Smooth muscle cell (in vitro differentiated cells): ENCODE measurements around the gene EGFLAM. TPM values are rescaled to one million over a fixed set of nuclear protein-coding genes. Genes with fewer than 3 reads are reported as not detected.

Source experiments
- DNase-seq: peaks from one replicate; lab custom pipeline; 2025; ENCODE audit not compliant: unreplicated experiment; lab: John Stamatoyannopoulos, UW
- H2AFZ ChIP-seq: fragments of 200-600 bp; sonication (generic); 2 replicates; pipeline ENCODE4 v1.6.0; 2016; ENCODE audit warnings: antibody characterized with exemption, low read depth, mild to moderate bottlenecking
- H3F3A ChIP-seq: fragments of 200-600 bp; sonication (generic); 2 replicates; pipeline ENCODE4 v1.6.0; 2017; ENCODE audit warnings: antibody characterized with exemption, low read depth
- H3K27ac ChIP-seq: fragments of 200-600 bp; sonication (generic); 2 replicates; pipeline ENCODE4 v1.5.1; 2016; ENCODE audit warnings: low read depth, mild to moderate bottlenecking
- H3K27me3 ChIP-seq: fragments of 200-600 bp; sonication (generic); 2 replicates; pipeline ENCODE4 v1.6.1; 2016; ENCODE audit warnings: low read depth, mild to moderate bottlenecking
- H3K36me3 ChIP-seq: fragments of 200-600 bp; sonication (generic); 2 replicates; pipeline ENCODE4 v1.5.1; 2016; ENCODE audit warnings: low read depth
- H3K4me1 ChIP-seq: fragments of 200-600 bp; sonication (generic); 2 replicates; pipeline ENCODE4 v1.5.1; 2016; ENCODE audit warnings: low read depth
- H3K4me2 ChIP-seq: fragments of 200-600 bp; sonication (generic); 2 replicates; pipeline ENCODE4 v1.6.0; 2016; ENCODE audit warnings: mild to moderate bottlenecking
- H3K4me3 ChIP-seq: fragments of 200-600 bp; sonication (generic); 2 replicates; pipeline ENCODE4 v1.5.1; 2016; ENCODE audit warnings: mild to moderate bottlenecking
- H3K79me2 ChIP-seq: fragments of 200-600 bp; sonication (generic); 2 replicates; pipeline ENCODE4 v1.6.0; 2016; ENCODE audit warnings: low read depth, mild to moderate bottlenecking
- H3K9ac ChIP-seq: fragments of 200-600 bp; sonication (generic); 2 replicates; pipeline ENCODE4 v1.6.0; 2016; ENCODE audit warnings: low read depth
- H3K9me3 ChIP-seq: fragments of 200-600 bp; sonication (generic); replicated peaks from 2 replicates; pipeline ENCODE4 v1.5.1; 2016; ENCODE audit warnings: low read depth
- H4K20me1 ChIP-seq: fragments of 200-600 bp; sonication (generic); 2 replicates; pipeline ENCODE4 v1.6.0; 2016; ENCODE audit warnings: low read depth
- WGBS: methylation state at CpG from one replicate; pipeline ENCODE4 v1.1.7; 2016; ENCODE audit warnings: low lambda C conversion rate; 5-methylcytosine and 5-hydroxymethylcytosine counted together
- polyA plus RNA-seq: library from polyadenylated mRNA; unstranded; fragments of >200 nt; fragmentation: Nextera tagmentation; extraction: Ambion mirVana; gene quantifications from 2 replicates; pipeline ENCODE4 v1.2.1, GENCODE V29; 2016
- total RNA-seq: library from RNA; depleted of rRNA; stranded (reverse); fragments of >200 nt; gene quantifications from 2 replicates; pipeline ENCODE4 v1.2.3, GENCODE V29; 2014
- TF ChIP-seq, protein P1 (sequence below): fragments of 200-600 bp; sonication (generic); IDR thresholded peaks from 2 replicates; pipeline ENCODE4 v1.5.1; 2017; ENCODE audit warnings: borderline replicate concordance, mild to moderate bottlenecking, antibody characterized with exemption; ENCODE audit not compliant: insufficient read depth, poor library complexity, severe bottlenecking

EGFLAM gene
- total and polyA plus RNA-seq, 2 experiments from 2014 or later: 103 to 194 TPM

GRCh38 chr5:38289457-38289856 is 31.1 kb downstream of the EGFLAM start:
- H3K4me2 ChIP-seq: no peak overlapping the region
- H3K27me3 ChIP-seq: no peaks in the 10 kb centered on the region
- no peak overlapping the region for H3K9ac ChIP-seq
- H3K4me1 ChIP-seq: peaks cover 2% of the 10 kb centered on the region
- peaks cover 4% of the 10 kb centered on the region for H3F3A ChIP-seq
- H3K4me3 ChIP-seq: no peak overlapping the region
- H4K20me1 ChIP-seq: peaks cover 34% of the 10 kb centered on the region
- TF ChIP-seq, protein P1, sequence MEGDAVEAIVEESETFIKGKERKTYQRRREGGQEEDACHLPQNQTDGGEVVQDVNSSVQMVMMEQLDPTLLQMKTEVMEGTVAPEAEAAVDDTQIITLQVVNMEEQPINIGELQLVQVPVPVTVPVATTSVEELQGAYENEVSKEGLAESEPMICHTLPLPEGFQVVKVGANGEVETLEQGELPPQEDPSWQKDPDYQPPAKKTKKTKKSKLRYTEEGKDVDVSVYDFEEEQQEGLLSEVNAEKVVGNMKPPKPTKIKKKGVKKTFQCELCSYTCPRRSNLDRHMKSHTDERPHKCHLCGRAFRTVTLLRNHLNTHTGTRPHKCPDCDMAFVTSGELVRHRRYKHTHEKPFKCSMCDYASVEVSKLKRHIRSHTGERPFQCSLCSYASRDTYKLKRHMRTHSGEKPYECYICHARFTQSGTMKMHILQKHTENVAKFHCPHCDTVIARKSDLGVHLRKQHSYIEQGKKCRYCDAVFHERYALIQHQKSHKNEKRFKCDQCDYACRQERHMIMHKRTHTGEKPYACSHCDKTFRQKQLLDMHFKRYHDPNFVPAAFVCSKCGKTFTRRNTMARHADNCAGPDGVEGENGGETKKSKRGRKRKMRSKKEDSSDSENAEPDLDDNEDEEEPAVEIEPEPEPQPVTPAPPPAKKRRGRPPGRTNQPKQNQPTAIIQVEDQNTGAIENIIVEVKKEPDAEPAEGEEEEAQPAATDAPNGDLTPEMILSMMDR: no peak
- peaks cover 90% of the 10 kb centered on the region for H3K79me2 ChIP-seq
- 96% methylated on average over 4 of the region's 4 CpGs for WGBS
- DNase-seq: no peak
- no peak overlapping the region for H3K27ac ChIP-seq
- H3K9me3 ChIP-seq: no peaks in the 10 kb centered on the region
- H3K36me3 ChIP-seq: no peaks in the 10 kb centered on the region
- H2AFZ ChIP-seq: no peak overlapping the region

- Histone ChIP-seq H3F3A (peaks cover 4% of the 10 kb centered on the region), H3K4me1 (no peaks in the 10 kb centered on the region), H3K27me3 (no peaks in the 10 kb centered on the region), H3K4me2 (no peak overlapping the region), H2AFZ (no peak overlapping the region), H3K27ac (no peak overlapping the region), H3K9me3 (no peaks in the 10 kb centered on the region), H3K36me3 (no peaks in the 10 kb centered on the region), H3K79me2 (peaks cover 90% of the 10 kb centered on the region), H4K20me1 (peaks cover 31% of the 10 kb centered on the region), H3K4me3 (no peak overlapping the region), H3K9ac (no peak overlapping the region)
- TF ChIP-seq, protein P1: no peak
- DNase-seq: no peak
- WGBS: 75% methylated on average over 8 of the region's 8 CpGs
These were observed 31.8 kb downstream of the EGFLAM start for GRCh38 chr5:38290028-38290653.

DNA sequence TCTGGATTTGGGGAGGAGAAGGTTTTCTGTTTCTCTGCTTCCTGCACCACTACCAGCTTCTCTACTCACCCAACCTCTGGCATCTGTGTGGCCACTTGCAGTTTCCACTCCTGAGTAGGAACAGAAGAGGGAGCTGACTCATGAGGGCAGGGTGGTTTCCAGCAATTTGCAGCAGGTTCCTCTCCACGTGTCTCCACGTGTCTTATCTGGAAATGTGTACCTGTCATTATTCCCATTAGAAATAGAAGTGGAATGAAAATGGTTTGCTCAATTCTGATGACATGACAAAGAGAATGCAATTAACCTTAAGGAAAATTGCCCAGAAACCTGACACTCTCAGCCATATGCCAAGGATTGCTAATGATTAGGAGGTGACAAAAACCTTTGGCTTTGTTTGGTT is 33.0 kb downstream of the EGFLAM start:
- H4K20me1 ChIP-seq: peaks cover 25% of the 10 kb centered on the region
- peaks cover 90% of the 10 kb centered on the region for H3K79me2 ChIP-seq
- DNase-seq: no peak
- H3K36me3 ChIP-seq: no peaks in the 10 kb centered on the region
- H3K4me2 ChIP-seq: no peak overlapping the region
- no peak overlapping the region for H3K9ac ChIP-seq
- H3K4me3 ChIP-seq: no peak overlapping the region
- TF ChIP-seq, protein P1: no peak
- H3K27me3 ChIP-seq: no peaks in the 10 kb centered on the region
- no peak overlapping the region for H2AFZ ChIP-seq
- H3K27ac ChIP-seq: no peak overlapping the region
- 30% methylated on average over 2 of the region's 2 CpGs for WGBS
- H3F3A ChIP-seq: peaks cover 8% of the 10 kb centered on the region
- no peaks in the 10 kb centered on the region for H3K4me1 ChIP-seq
- H3K9me3 ChIP-seq: no peaks in the 10 kb centered on the region

GRCh38 chr5:38292228-38292627 is 33.9 kb downstream of the EGFLAM start:
- H3K4me1 ChIP-seq: no peaks in the 10 kb centered on the region
- TF ChIP-seq, protein P1: no peak
- H3K9me3 ChIP-seq: no peaks in the 10 kb centered on the region
- DNase-seq: no peak
- no peak overlapping the region for H3K27ac ChIP-seq
- H3K27me3 ChIP-seq: no peaks in the 10 kb centered on the region
- no peak overlapping the region for H3K9ac ChIP-seq
- H3K79me2 ChIP-seq: peaks cover 90% of the 10 kb centered on the region
- no peak overlapping the region for H3K4me2 ChIP-seq
- H3K4me3 ChIP-seq: no peak overlapping the region
- H2AFZ ChIP-seq: no peak overlapping the region
- WGBS: 92% methylated on average over 3 of the region's 3 CpGs
- peaks cover 25% of the 10 kb centered on the region for H4K20me1 ChIP-seq
- no peaks in the 10 kb centered on the region for H3K36me3 ChIP-seq
- H3F3A ChIP-seq: peaks cover 8% of the 10 kb centered on the region
